VCaP (cell line): Measurements from ENCODE around the gene RNF32.

Experiments used
- H3K27ac ChIP-seq: fragments of 450-650 bp; 2 replicates; pipeline ENCODE4 v1.5.1; 2017
- TF ChIP-seq, protein P1 (sequence below): fragments of 450-650 bp; conservative IDR thresholded peaks from 2 replicates; pipeline ENCODE4 v1.5.1; 2017; ENCODE audit warnings: mild to moderate bottlenecking, moderate library complexity

Gene RNF32

DNA sequence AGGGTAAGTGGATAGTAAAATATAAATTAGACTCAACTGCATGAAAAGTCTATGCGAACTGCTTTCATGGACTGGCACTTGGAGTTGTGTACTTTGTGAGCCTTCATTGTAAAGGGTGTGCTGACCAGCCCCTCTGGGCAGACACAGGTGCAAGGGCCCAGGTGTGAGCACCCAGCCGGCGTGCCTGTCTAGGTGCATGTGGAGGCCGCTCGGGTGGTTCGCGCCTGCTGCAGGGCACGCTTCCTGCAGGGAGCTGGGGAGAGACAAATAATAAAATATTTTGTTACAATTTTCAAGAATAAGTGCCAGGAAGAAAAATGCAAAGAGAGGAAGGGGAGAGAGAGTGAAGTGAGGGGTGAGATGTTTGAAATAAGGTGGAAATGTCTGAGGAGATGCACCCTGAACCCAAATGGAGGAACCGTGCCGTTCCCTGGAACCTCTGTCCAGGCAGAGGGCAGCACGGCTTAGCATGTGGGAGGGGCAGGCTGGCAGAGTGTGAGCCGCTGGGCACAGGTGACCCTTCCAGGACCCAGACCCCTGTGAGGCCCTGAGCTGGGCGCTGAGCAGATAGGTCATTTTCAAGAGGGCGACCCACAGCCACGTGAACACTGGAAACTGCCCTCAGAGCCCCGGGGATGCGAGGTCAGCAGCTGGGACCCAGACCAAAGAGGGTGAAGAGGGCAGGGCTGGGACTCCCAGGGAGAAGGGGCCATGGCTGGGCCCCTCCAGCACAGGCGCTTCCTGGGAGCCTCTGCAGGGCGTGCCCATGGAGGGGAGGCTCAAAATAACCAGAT, 28.7 kb downstream of the RNF32 start:
- peak overlapping the region; percentile 93 for H3K27ac ChIP-seq
- TF ChIP-seq, protein P1, sequence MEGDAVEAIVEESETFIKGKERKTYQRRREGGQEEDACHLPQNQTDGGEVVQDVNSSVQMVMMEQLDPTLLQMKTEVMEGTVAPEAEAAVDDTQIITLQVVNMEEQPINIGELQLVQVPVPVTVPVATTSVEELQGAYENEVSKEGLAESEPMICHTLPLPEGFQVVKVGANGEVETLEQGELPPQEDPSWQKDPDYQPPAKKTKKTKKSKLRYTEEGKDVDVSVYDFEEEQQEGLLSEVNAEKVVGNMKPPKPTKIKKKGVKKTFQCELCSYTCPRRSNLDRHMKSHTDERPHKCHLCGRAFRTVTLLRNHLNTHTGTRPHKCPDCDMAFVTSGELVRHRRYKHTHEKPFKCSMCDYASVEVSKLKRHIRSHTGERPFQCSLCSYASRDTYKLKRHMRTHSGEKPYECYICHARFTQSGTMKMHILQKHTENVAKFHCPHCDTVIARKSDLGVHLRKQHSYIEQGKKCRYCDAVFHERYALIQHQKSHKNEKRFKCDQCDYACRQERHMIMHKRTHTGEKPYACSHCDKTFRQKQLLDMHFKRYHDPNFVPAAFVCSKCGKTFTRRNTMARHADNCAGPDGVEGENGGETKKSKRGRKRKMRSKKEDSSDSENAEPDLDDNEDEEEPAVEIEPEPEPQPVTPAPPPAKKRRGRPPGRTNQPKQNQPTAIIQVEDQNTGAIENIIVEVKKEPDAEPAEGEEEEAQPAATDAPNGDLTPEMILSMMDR = no peak

GRCh38 chr7:156673454-156673853, 32.9 kb downstream of the RNF32 start:
- TF ChIP-seq, protein P1 = no peak
- H3K27ac ChIP-seq = no peak overlapping the region

DNA sequence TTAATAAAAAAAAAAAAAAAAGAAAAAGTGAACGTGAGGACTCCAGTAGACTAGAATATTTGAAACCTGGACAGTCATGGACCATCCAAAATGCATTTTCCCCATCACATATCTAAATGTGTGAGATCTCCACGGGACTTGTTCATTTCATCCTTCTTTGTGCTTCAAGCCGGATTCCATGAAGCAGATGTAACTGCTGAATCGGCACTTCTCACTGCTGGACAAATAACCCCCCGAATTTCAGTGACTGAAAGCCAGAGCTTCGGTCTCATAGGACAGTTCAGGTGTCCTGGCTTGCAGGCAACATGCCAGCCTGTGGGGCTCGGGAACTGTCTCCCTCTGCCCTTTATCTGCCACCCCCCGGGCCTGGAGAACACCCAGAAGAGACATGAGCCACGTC, 33.3 kb downstream of the RNF32 start:
- no peak overlapping the region for H3K27ac ChIP-seq

DNA sequence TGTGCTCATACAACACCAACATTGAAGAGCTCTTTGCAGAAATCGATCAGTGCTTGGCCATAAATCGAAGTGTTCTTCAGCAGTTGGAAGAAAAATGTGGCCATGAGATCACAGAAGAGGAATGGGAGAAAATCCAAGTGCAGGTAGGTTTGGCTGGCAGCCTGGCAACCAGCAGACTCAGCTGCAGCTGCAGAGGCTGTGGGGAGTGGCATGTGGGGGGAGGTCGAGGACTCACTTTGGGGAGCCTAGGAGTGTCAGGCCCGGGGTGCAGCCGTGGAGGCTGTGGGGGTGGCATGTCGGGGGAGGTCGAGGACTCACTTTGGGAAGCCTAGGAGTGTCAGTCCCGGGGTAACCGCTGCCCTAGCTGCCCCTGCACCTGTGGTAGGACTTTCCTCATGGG, 35.1 kb downstream of the RNF32 start:
- no peak overlapping the region for H3K27ac ChIP-seq
- TF ChIP-seq, protein P1 = no peak

More for the DNA sequence above, 33.3 kb downstream of the RNF32 start:
- TF ChIP-seq, protein P1 = no peak

DNA sequence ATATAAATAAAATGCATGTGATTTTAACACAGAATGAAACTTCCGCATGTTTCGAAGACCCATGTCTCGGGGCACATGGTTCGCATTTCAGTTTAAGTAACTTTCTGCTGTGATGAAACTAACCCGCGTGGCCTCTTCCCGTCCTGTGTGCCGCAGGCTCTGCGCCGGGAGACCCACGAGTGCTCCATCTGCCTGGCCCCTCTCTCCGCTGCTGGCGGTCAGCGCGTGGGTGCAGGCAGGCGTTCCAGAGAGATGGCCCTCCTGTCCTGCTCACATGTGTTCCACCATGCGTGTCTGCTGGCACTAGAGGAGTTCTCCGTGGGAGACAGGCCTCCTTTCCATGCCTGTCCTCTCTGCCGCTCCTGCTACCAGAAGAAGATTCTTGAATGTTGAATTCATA, 35.7 kb downstream of the RNF32 start:
- H3K27ac ChIP-seq = no peak overlapping the region
- TF ChIP-seq, protein P1 = no peak

- TF ChIP-seq, protein P1 = no peak
- H3K27ac ChIP-seq = no peak overlapping the region
Measured at GRCh38 chr7:156677374-156678054, 36.9 kb downstream of the RNF32 start.

DNA sequence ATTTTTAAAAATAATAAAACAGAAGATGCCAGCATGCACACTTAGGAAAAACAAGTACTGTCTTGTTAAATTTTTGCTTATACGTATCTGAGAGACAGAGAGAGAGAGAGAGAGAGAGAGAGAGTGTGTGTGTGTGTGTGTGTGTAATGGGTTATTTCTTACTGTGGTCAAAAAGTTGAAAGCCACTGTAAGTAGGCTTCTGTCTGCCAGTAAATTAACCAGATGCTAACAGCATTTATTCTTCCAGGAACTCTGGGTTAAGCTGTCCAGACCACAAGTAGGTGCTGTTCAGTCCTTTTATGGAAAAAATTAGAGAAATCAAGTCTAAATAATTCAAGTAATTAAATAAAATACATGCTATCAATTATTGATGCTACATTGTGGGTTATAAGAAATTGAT, 39.7 kb downstream of the RNF32 start:
- no peak overlapping the region for H3K27ac ChIP-seq
- TF ChIP-seq, protein P1 = no peak
